Natural killer cell (primary cell): ENCODE results near the gene RASGRP3. TPM values are rescaled to one million over a fixed set of nuclear protein-coding genes. Genes with fewer than 3 reads are reported as not detected.

ENCODE experiments used
- ATAC-seq, 3 donors: fragments of 150-1000 bp in 2 of 3; fragments of 200-7000 bp in 1 of 3; cut with Tn5 transposase; 1 replicate in 1 of 3; 2 replicates in 2 of 3; pipeline ENCODE4 v1.10.0; 2021; ENCODE audit warnings: mild to moderate bottlenecking in 2 of 3, moderate library complexity in 2 of 3
- DNase-seq, 2 donors: peaks; one replicate each; pipeline versions ENCODE4 v3.0.0 to v3.0.0-alpha.2; 2013 to 2021; ENCODE audit warnings: mixed read lengths in 1 of 2
- H3K27ac ChIP-seq: one replicate; pipeline ENCODE4 v1.5.1; 2013; ENCODE audit warnings: mild to moderate bottlenecking, low read length
- H3K27me3 ChIP-seq: one replicate; pipeline ENCODE4 v1.6.1; 2013; ENCODE audit warnings: low read length; ENCODE audit not compliant: control insufficient read depth, insufficient read depth
- H3K36me3 ChIP-seq: one replicate; pipeline ENCODE4 v1.6.1; 2013; ENCODE audit warnings: low read length; ENCODE audit not compliant: control insufficient read depth, insufficient read depth
- H3K4me1 ChIP-seq: one replicate; pipeline ENCODE4 v1.6.1; 2013; ENCODE audit warnings: low read length; ENCODE audit not compliant: control insufficient read depth, insufficient read depth
- H3K4me3 ChIP-seq: one replicate; pipeline ENCODE4 v1.5.1; 2013; ENCODE audit warnings: low read length
- H3K9me3 ChIP-seq: one replicate; pipeline ENCODE4 v1.6.1; 2013; ENCODE audit warnings: low read length; ENCODE audit not compliant: control insufficient read depth, insufficient read depth
- H3K27ac Mint-ChIP-seq, 2 donors: one replicate each; pipeline ENCODE4 v1.8.0; 2022; ENCODE audit warnings: mild to moderate bottlenecking in 2 of 2, mixed read lengths in 2 of 2, moderate library complexity in 1 of 2
- H3K27me3 Mint-ChIP-seq, 2 donors: one replicate each; pipeline ENCODE4 v1.8.0; 2022; ENCODE audit warnings: low read depth in 2 of 2, mixed read lengths in 2 of 2
- H3K36me3 Mint-ChIP-seq: one replicate; pipeline ENCODE4 v1.8.0; 2022; ENCODE audit warnings: mixed read lengths
- H3K4me1 Mint-ChIP-seq, 2 donors: one replicate each; pipeline ENCODE4 v1.8.0; 2022; ENCODE audit warnings: mixed read lengths in 2 of 2
- H3K4me3 Mint-ChIP-seq: one replicate; pipeline ENCODE4 v1.8.0; 2022; ENCODE audit warnings: mild to moderate bottlenecking, moderate library complexity, mixed read lengths
- H3K9me3 Mint-ChIP-seq, 2 donors: one replicate each; pipeline ENCODE4 v1.8.0; 2022; ENCODE audit warnings: mixed read lengths in 2 of 2
- WGBS: methylation state at CpG from one replicate; pipeline ENCODE4 v1.1.7; 2013; ENCODE audit warnings: missing lambda C conversion rate; ENCODE audit not compliant: insufficient coverage; 5-methylcytosine and 5-hydroxymethylcytosine counted together
- intact Hi-C: fragments of 100-400 bp; cut with micrococcal nuclease; formaldehyde crosslinking; loops from one replicate; pipeline ENCODE4 v1.14.2; 2022
- total RNA-seq, 4 donors: library from RNA; stranded (reverse); fragments of 120-200 nt in 1 of 4; gene quantifications; one replicate each; pipeline versions ENCODE4 v1.2.3 to v1.2.4, GENCODE V29; 2013 to 2022
- TF ChIP-seq, protein P1 (sequence below): fragments of 200-600 bp; IDR thresholded peaks from one replicate; pipeline ENCODE4 v1.8.0; 2022; ENCODE audit warnings: antibody characterized with exemption

The RASGRP3 gene
- total RNA-seq, 3 donors from 2014 or later (not counting 1 experiment from before 2014, with no cell fraction given), result 1.8 to 21.1 (median 2.7) TPM

DNA sequence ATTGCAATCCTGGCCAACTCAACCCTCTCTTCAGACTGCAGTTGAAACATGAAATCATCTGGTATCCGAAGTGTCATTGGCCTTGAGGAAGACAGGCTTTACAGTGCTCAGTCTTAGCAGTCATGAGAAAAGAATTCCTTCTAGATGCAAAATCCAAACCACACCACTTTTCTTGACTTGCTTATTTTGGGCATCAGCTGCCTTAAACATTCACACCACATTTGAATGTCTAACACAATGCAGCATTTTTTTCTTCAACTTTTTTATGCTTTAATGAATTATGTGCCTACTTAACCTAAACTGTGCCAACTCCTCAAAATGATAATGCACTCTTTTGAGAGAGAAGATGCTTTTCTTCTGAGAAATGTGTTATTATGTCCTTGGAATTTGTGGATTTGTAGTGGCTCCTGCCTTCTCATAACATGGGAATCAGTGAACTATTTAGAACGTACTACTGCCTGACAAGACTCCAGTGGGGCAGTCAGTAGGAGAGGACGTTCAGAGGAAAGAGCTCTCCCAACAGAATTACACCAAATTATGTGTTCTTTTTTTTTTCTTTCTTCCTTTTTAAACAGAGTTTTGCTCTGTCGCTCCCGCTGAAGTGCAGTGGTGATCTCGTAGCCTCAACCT lies 125.9 kb downstream of the RASGRP3 start:
- Mint-ChIP-seq H3K4me3 (no peak overlapping the region), H3K27ac (no peak overlapping the region), H3K27me3 (peaks cover 4 to 14% of the 10 kb centered on the region in 2 donors), H3K36me3 (no peaks in the 10 kb centered on the region), H3K9me3 (no peaks in the 10 kb centered on the region), H3K4me1 (peaks cover 25 to 28% of the 10 kb centered on the region in 2 donors)
- H3K4me1 ChIP-seq, result peaks cover 6% of the 10 kb centered on the region
- no peak for DNase-seq
- 96% methylated on average over 6 of the region's 6 CpGs for WGBS
- TF ChIP-seq, protein P1, sequence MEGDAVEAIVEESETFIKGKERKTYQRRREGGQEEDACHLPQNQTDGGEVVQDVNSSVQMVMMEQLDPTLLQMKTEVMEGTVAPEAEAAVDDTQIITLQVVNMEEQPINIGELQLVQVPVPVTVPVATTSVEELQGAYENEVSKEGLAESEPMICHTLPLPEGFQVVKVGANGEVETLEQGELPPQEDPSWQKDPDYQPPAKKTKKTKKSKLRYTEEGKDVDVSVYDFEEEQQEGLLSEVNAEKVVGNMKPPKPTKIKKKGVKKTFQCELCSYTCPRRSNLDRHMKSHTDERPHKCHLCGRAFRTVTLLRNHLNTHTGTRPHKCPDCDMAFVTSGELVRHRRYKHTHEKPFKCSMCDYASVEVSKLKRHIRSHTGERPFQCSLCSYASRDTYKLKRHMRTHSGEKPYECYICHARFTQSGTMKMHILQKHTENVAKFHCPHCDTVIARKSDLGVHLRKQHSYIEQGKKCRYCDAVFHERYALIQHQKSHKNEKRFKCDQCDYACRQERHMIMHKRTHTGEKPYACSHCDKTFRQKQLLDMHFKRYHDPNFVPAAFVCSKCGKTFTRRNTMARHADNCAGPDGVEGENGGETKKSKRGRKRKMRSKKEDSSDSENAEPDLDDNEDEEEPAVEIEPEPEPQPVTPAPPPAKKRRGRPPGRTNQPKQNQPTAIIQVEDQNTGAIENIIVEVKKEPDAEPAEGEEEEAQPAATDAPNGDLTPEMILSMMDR, result no peak
- intact Hi-C loops, result no loop called here
- no peaks in the 10 kb centered on the region for H3K27me3 ChIP-seq
- ATAC-seq, result no peak
- H3K27ac ChIP-seq, result no peak overlapping the region
- no peak overlapping the region for H3K4me3 ChIP-seq
- no peaks in the 10 kb centered on the region for H3K9me3 ChIP-seq
- H3K36me3 ChIP-seq, result no peaks in the 10 kb centered on the region

DNA sequence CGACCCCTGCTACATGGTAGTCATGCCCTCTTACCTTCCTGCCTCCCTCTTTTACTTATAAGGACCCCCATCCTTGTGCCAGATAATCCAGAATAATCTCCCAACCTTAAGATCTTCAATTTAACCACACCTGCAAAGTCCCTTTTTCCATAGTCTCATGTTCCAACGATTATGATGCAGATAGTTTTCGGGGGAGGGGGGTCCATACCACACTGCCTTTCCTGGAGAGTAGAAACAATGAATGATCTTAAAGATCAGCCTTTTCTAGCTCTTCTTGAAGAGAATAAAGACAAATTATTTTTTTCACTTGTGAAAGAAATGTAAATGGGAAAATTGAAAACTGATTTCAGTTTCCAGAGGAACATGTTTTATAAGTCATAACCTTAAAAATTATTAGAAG lies 127.0 kb downstream of the RASGRP3 start:
- ATAC-seq (no peak), DNase-seq (no peak)
- Histone ChIP-seq H3K4me3 (no peak overlapping the region), H3K9me3 (no peaks in the 10 kb centered on the region), H3K4me1 (peaks cover 4% of the 10 kb centered on the region), H3K27ac (no peak overlapping the region), H3K36me3 (no peaks in the 10 kb centered on the region), H3K27me3 (no peaks in the 10 kb centered on the region)
- Mint-ChIP-seq H3K9me3 (no peaks in the 10 kb centered on the region), H3K27ac (no peak overlapping the region), H3K4me3 (no peak overlapping the region), H3K4me1 (peaks cover 14 to 17% of the 10 kb centered on the region in 2 donors), H3K36me3 (no peaks in the 10 kb centered on the region), H3K27me3 (peaks cover 4 to 14% of the 10 kb centered on the region in 2 donors)
- TF ChIP-seq, protein P1, result no peak
- 96% methylated on average over 3 of the region's 3 CpGs for WGBS
- intact Hi-C loops, result no loop called here

DNA sequence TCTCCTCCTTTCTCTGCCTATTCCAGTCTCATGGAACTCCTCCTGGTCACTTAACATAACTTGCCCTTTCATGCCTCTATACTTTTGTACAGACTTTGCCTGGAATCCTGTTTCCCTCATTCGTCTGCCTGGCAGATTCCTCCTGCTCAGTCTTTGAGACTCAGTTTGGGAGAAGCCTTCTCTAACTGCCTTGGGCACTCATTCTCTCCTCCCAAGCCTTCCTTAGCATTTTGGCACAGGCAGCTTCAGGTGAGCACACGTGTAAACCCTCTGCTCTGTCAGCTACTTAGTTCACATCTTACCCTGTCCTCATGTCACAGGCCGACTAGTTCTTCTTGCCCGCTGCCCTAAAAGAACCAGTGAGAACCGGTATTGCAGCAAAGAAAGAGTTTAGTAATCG lies 128.6 kb downstream of the RASGRP3 start:
- intact Hi-C loops, result no loop called here
- Histone ChIP-seq H3K36me3 (no peaks in the 10 kb centered on the region), H3K9me3 (no peaks in the 10 kb centered on the region), H3K27me3 (no peaks in the 10 kb centered on the region), H3K27ac (no peak overlapping the region), H3K4me3 (no peak overlapping the region), H3K4me1 (no peaks in the 10 kb centered on the region)
- TF ChIP-seq, protein P1, result no peak
- ATAC-seq, result no peak
- Mint-ChIP-seq H3K9me3 (no peaks in the 10 kb centered on the region), H3K4me1 (peaks cover 0 to under 1% of the 10 kb centered on the region in 2 donors), H3K4me3 (no peak overlapping the region), H3K27me3 (peaks cover 4 to 14% of the 10 kb centered on the region in 2 donors), H3K36me3 (no peaks in the 10 kb centered on the region), H3K27ac (no peak overlapping the region)
- no peak for DNase-seq
- WGBS, result 95% methylated on average over 6 of the region's 6 CpGs

DNA sequence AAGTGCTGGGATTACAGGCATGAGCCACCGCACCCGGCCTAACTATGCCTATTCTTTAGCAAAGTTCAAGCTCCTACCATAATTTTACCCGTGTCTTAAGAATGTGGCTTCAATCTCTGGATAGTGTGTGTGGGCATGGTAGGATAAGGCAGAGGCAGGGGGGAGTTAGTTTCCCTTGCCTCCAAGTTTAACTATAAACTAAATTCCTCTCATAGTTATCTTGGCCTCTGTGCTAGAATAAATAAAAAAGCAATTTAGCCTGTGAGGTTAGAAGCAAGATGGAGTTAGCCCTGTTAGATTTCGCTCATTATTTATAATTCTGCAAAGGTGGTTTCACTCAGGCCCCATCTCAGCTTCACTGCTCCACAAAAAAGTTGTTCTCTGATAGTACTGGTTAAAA lies 129.7 kb downstream of the RASGRP3 start:
- Mint-ChIP-seq H3K36me3 (no peaks in the 10 kb centered on the region), H3K4me1 (no peaks in the 10 kb centered on the region), H3K4me3 (no peak overlapping the region), H3K27me3 (peaks cover 4 to 14% of the 10 kb centered on the region in 2 donors), H3K27ac (no peak overlapping the region), H3K9me3 (no peaks in the 10 kb centered on the region)
- DNase-seq (no peak), ATAC-seq (no peak)
- no peaks in the 10 kb centered on the region for H3K27me3 ChIP-seq
- WGBS, result 67% methylated on average over 1 of the region's 4 CpGs
- no peaks in the 10 kb centered on the region for H3K4me1 ChIP-seq
- H3K27ac ChIP-seq, result no peak overlapping the region
- TF ChIP-seq, protein P1, result no peak
- no peaks in the 10 kb centered on the region for H3K36me3 ChIP-seq
- no peak overlapping the region for H3K4me3 ChIP-seq
- intact Hi-C loops, result no loop called here
- no peaks in the 10 kb centered on the region for H3K9me3 ChIP-seq
